DMS153 (cell line): Measurements from ENCODE around the gene LDB2.
"Not testable (repeated sequence)": the region's sequence is repeated elsewhere in the genome, so short reads cannot be mapped to it uniquely, and the experiment has no call there.

Experiments used
- DNase-seq: peaks from one replicate; lab custom pipeline; 2025; lab: John Stamatoyannopoulos, UW

LDB2 gene

DNA sequence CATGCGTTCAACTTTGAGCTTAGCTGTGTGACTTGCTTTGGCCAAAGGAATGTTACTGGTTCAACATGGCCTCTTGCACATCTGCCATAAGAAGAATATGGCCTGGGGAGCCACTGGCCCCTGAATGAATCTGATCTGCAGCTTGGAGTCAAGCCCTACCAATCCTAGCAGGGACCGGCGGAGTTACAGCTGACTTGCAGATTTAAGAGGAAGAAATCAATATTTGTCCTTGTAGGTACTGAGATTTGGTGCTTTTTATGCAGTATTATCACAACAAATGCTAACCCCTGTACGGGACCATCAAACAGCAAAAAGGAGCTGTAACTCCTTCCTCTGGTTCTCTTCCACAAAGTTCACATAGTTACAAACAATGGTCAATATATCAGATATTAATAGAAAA is 252.0 kb downstream of the LDB2 start:
- no peak for DNase-seq

- no peak for DNase-seq
Measured at GRCh38 chr4:16643893-16644292, 254.6 kb downstream of the LDB2 start.

GRCh38 chr4:16642897-16643296 is 255.5 kb downstream of the LDB2 start:
- DNase-seq = no peak

GRCh38 chr4:16641971-16642370 is 256.5 kb downstream of the LDB2 start:
- no peak for DNase-seq

- DNase-seq = no peak
Measured at GRCh38 chr4:16636912-16637630, 261.4 kb downstream of the LDB2 start.

DNA sequence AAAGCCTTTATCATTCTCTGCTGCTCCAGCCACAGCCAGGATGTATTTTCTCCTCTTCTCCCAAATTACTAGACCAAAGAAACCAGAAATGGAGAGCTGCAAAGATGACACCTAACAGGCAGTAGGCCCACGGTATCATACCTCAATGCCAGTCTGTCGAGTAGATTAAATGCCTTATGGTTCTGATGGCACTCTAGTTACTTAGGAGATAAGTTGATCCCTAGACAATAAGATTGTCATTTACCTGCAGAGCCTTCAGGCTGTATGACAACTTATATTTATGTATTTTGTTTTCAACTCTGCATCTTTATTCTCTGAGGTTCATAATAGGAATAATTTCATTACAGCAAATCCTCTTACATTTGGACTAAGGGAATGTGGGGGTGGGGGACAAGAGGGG is 262.1 kb downstream of the LDB2 start:
- no peak for DNase-seq

GRCh38 chr4:16629274-16629673 is 269.2 kb downstream of the LDB2 start:
- not testable (repeated sequence) for DNase-seq

GRCh38 chr4:16628835-16629234 is 269.6 kb downstream of the LDB2 start:
- not testable (repeated sequence) for DNase-seq

- DNase-seq = no peak
Measured at GRCh38 chr4:16627999-16628398, 270.4 kb downstream of the LDB2 start.

- no peak for DNase-seq
Measured at GRCh38 chr4:16626945-16627344, 271.5 kb downstream of the LDB2 start.

DNA sequence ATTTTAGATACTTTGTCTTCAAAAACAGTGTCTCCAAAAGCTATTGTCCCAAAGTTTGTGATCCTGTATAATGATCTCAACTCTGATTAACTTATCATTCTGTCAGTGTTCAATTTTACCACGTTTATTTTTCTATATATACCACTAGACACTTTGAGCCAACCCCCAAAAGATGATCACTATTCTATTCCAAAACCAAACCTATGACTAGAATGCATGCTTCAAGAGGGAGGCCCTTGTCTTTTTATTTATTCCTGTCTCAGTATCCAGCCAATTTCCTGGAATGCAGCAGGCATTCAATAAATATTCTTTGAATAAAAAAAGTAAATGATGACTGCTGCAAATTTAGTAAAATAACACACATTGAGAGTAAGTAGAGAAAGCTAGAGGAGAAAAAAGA is 275.6 kb downstream of the LDB2 start:
- DNase-seq = no peak

DNA sequence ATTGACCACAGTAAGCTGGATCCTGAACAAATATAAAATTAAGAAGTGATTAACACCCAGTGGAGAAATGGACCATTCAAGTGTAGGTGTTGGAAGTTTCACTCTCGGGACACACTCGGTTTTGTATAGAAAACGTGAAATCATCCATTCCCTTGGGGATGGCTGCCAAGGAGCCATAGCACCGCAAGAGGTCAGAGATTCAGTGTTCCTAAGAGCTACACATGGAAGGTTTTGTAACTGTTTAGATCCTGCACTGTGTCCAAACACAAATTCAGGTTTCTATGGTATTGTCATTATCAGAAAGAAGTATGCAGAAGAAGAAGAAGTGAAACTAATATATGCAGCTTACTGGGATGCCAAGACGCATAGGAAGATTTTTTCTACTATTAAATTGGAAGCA is 281.0 kb downstream of the LDB2 start:
- no peak for DNase-seq

GRCh38 chr4:16617011-16617410 is 281.4 kb downstream of the LDB2 start:
- no peak for DNase-seq

- DNase-seq = no peak
Measured at GRCh38 chr4:16609170-16609758, 289.2 kb downstream of the LDB2 start.

- DNase-seq = no peak
Measured at GRCh38 chr4:16608611-16609125, 289.8 kb downstream of the LDB2 start.

- no peak for DNase-seq
Measured at GRCh38 chr4:16608123-16608522, 290.3 kb downstream of the LDB2 start.

DNA sequence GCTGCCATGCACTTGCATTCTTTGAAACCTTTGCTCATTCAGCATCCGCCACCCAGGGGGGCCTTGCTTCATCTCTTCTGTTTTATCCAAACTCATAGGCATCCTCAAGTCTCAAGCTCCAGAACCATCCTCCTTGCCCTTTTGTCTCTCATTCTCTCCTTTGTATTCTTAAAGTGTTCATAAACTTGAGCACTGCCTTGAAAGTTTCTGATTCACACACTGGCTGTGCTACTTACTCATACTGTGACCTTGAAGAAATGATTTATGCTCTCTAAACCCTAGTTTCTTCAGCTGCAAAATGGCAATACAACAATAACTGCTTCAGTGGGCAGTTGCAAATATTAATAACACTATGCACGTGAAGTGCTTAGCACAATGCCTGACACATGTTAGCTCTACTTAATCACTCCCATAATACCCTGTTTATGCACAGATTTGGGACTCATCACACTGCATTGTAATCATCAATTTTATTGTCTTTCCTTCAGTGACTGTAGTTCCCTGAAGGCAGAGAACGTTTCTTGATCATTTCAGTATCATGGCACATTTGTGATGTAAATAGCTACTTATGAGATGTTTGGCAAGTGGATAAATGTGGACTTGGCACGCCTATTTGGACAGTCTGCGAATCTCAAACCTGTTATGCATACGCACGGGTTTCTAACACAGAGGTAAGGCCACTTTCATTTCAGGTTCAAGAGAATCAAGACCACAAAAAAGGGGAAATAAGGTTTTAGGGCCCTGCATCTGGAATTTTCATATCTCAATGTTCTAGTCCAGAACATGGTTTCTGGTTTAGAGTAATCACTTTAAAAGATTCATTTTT is 291.0 kb downstream of the LDB2 start:
- DNase-seq = no peak

GRCh38 chr4:16606691-16607090 is 291.8 kb downstream of the LDB2 start:
- no peak for DNase-seq

DNA sequence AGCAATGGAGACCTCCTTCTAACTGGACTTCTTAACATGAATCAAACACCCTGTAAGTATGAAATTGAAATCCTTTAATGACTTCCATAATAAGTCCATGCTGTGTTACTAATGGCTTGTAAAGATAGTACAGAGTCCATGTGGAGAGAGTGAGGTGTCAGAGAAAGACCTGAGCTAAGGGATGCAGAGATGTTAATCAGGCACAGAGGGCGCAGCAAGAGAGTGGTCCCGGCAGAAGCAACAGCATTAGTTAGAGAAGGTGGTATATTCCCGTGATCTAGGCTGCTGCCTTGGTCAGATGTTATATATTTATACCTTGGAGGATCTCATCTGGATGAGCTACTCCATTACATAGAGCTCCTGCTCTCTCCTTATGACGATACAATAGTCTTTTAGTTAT is 295.3 kb downstream of the LDB2 start:
- DNase-seq = no peak

DNA sequence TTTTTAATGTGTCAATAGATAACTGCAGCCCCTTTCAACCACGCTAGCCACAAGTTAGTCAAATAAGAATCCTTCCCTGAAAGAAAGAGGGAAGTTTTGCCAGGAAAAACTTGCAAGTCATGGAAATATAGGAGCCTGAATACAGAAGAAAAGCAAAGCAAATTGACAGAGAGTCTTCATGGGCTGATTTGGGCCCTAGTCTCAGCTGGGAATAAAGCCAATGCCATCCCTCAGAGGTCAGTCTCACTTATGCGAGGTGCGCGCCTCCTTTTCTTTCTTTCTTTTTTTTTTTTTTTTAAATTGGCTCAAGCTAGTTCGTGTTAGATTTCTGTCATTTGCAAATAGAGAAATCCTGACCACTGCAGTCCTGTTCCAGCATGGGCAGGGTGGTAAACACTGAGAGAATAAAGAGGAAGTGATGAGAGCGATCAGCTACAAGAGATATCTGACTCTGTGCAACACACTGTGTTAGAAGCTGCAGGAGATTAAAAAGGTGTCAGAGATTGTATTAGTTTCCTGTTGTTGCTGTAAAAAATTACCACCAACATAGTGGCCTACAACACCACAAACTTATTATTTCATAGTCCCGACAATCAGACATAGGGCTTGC is 299.7 kb downstream of the LDB2 start:
- no peak for DNase-seq

DNA sequence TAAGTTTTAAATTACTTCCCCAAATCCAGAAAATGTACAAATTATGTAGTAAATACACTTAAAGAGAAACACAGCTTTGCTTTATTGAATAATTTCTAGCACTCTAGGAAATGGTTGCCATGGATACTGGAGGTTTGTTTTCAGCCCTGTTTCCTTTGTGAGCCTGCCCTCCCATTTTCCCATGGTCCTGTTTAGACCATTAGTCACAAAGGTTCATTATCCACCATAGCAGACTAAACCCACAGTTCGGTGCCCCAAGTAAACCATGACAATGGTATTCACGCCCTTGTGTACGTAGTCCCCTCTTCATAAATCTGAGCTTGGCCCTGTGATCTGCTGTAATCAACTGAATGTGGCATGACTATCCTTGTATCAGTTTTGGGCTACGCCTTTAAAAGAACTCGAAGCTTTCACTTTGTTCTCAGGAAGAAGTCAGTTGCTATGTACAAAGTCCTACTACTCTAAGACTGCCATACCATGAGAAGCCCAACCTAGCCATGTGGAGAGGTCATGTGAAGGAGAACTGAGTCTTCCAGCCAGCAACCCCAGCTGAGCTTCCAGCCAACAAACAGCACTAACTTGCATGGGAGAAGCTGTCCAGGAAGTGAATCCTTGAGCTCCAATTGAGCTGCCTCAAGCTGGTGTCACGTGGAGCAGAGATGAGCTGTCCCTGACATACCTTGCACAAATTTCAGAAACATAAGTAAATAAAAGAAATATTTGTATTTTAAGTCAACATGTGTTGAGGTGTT is 300.4 kb downstream of the LDB2 start:
- DNase-seq = no peak

GRCh38 chr4:16597443-16597842 is 301.0 kb downstream of the LDB2 start:
- no peak for DNase-seq
